IPS DF 6.9 (cell line): ENCODE measurements around the gene CAPN12.

ENCODE experiments used
- DNase-seq: peaks from one replicate; pipeline ENCODE4 v3.0.0-alpha.2; 2013; ENCODE audit warnings: low read depth, low spot score
- H3K27ac ChIP-seq: one replicate; pipeline ENCODE4 v1.5.1; 2013; ENCODE audit warnings: low read length, control low read depth
- H3K27me3 ChIP-seq: 2 replicates; pipeline ENCODE4 v1.6.1; 2013; ENCODE audit warnings: mild to moderate bottlenecking, low read length; ENCODE audit not compliant: control insufficient read depth, insufficient read depth
- H3K36me3 ChIP-seq: 2 replicates; pipeline ENCODE4 v1.6.1; 2013; ENCODE audit warnings: low read length; ENCODE audit not compliant: control insufficient read depth, insufficient read depth
- H3K4me1 ChIP-seq: 2 replicates; pipeline ENCODE4 v1.6.1; 2013; ENCODE audit warnings: low read length; ENCODE audit not compliant: control insufficient read depth, insufficient read depth
- H3K4me3 ChIP-seq: 2 replicates; pipeline ENCODE4 v1.5.1; 2013; ENCODE audit warnings: mild to moderate bottlenecking, low read length
- H3K9me3 ChIP-seq: 2 replicates; pipeline ENCODE4 v1.6.1; 2013; ENCODE audit warnings: low read length, inconsistent platforms; ENCODE audit not compliant: control insufficient read depth, insufficient read depth
- WGBS: extraction: QIAGEN DNeasy Blood & Tissue Kit; methylation state at CpG from one replicate; pipeline ENCODE4 v1.1.7; 2013; ENCODE audit warnings: mixed read lengths, missing lambda C conversion rate; ENCODE audit not compliant: insufficient read length, insufficient coverage; 5-methylcytosine and 5-hydroxymethylcytosine counted together

Gene CAPN12

DNA sequence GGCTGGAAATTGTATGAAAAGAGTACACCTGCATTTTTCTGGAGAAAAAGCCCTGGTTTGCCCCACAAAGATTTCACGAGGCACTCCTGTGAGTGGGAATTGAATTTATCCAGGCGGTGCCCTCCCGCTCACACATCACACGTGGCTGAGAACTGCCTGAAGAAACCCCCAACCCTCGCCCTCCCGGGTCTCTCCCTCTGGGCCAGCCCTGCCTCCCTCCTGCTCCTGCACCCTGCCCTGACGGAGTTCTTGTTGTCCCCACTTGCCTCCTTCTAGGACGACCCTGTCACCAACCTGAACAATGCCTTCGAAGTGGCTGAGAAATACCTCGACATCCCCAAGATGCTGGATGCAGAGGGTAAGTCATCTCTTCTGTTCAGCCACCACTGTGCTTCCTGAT, 35.2 kb downstream of the CAPN12 start:
- DNase-seq, result no peak
- H3K4me3 ChIP-seq, result no peak overlapping the region
- no peak overlapping the region for H3K27ac ChIP-seq
- H3K36me3 ChIP-seq, result peaks cover 80% of the 10 kb centered on the region
- H3K27me3 ChIP-seq, result no peaks in the 10 kb centered on the region
- H3K9me3 ChIP-seq, result no peaks in the 10 kb centered on the region
- H3K4me1 ChIP-seq, result no peaks in the 10 kb centered on the region
- no CpG with 5 or more reads among the region's 10 CpGs for WGBS

DNA sequence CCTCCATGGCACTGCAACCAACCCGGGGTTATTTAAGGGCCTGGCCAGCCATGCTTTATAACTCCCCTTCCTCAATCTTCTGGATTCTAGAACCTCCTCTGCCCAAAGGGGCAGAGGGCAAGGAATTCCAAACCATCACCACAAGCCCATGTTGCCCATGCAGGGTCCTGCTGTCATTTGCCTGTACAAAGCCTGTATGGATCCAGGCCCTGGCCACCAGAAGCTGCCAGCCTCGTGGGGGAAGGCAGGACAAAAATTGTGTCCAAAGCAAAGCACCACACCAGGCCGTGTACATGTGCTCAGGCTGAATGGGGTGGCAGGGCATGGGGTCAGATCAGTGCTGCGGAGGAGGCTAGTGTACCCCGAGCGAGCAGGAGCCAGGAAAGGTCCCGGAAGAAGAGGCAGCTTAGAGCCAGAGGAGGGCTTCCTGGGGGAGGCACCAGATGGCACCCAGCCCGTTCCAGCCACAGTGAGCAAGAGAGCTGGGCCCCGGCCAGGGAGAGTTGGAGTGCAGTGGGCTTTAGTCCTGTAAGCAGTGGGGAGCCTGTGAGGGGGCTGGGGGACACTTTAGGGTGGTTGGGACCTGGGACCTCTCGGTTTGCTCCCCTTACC, 35.8 kb downstream of the CAPN12 start:
- no peak for DNase-seq
- Histone ChIP-seq H3K9me3 (no peaks in the 10 kb centered on the region), H3K27me3 (no peaks in the 10 kb centered on the region), H3K4me1 (no peaks in the 10 kb centered on the region), H3K4me3 (no peak overlapping the region), H3K27ac (no peak overlapping the region), H3K36me3 (peaks cover 86% of the 10 kb centered on the region)
- no CpG with 5 or more reads among the region's 10 CpGs for WGBS

DNA sequence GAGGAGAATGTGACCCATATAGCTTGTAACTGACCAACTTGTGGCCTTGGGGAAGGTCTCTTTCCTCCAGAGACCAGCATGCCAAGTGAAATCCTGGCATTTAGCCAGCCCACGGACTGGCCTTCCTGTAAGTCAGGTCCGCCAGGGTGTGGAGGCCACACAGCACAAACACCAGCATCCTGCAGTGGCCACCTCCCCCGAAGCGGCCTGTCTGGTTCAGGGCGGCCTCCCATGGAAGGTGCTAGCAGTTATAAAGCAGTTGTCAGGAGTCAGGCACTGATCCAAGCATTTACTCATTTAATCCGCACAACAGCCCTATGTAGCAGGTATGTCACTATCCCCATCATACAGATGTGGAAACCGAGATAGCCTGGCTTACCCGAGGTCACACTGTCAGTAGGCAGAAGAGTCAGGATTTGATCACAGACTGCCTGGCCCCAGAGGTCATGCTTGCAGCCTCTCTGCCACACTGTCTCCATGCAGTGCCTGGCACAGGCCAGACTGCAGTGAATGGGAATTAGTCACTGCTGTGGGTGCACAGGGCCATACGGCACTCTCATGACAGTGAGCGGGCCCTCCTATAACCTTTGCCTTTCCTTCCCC, 36.7 kb downstream of the CAPN12 start:
- H3K9me3 ChIP-seq, result no peaks in the 10 kb centered on the region
- no peak overlapping the region for H3K4me3 ChIP-seq
- DNase-seq, result no peak
- H3K27me3 ChIP-seq, result no peaks in the 10 kb centered on the region
- peaks cover 81% of the 10 kb centered on the region for H3K36me3 ChIP-seq
- no peak overlapping the region for H3K27ac ChIP-seq
- H3K4me1 ChIP-seq, result no peaks in the 10 kb centered on the region
- no CpG with 5 or more reads among the region's 10 CpGs for WGBS

DNA sequence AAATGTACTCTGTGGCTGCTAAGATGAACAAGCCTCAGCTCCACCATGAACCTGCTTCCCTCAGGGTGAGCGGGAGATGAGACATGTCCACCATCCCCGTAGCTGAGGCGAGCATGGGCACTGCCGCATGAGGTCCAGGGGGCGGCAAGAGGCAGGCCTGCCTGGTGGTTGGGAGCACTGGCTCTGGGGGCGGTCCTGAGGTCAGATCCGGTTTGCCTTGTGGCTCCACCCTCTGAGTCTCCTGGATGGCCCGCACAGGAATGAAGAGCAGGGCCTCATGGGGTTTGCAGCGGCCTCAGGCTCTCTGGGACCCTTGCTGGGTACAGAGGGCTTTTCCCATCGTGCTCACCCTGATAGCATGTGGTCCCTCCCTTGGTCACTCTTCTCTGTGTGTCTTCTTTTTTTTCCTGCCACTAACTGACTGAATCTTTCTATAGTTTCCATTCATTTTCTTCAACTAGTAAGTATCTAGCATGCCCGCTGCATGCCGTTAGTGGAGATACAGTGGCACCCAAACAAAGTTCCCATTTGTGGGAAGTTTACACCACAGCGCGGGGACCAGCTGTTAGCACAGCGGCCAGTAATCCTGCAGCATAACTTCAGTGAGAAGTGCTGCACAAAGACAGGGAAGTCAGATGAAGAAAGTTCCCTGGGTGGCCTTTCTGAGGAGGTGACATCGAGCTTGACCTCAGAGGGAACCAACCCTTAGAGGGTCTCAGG, 37.3 kb downstream of the CAPN12 start:
- no peak for DNase-seq
- Histone ChIP-seq H3K36me3 (peaks cover 81% of the 10 kb centered on the region), H3K4me3 (no peak overlapping the region), H3K9me3 (no peaks in the 10 kb centered on the region), H3K27me3 (no peaks in the 10 kb centered on the region), H3K27ac (no peak overlapping the region), H3K4me1 (no peaks in the 10 kb centered on the region)
- WGBS, result no CpG with 5 or more reads among the region's 16 CpGs

DNA sequence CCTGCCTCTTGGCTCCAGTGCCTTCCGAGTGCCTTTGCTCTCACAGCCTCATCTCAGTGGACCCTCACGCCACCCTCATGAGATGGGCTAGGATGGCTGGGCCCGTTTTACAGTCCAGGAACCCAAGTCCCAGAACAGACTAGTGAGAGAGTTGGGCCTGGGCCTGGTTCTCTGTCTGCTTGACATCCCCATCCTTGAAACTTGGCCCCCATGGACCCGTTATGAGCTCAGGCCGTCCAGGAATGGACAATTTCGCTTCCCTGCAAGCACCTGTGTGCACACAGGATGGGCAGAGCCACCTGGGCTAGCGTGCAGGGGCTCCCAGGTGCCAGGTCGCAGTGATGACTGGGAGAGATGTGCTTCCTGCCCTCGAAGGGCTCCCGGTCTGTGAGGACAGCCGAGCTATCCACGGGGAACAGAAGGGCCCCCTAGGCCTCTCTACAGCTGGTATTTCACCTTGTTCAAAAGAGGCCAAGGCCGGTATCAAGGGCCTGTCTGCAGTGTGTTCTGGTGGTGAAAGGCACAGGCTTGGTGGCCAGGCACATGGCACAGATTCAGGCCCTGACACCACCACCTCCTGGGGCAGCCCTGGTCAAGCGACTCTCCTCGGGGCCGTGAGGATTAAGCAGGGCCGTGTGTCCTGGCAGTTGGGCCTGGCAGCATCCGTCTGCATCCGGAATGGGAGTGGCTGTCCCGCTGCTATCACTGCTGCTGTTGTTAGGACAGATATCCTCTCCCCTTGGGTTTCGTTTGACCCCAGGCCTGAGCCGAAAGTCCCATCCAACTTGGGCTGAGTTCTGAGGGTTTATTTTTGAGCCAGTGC, 38.9 kb downstream of the CAPN12 start:
- Histone ChIP-seq H3K9me3 (no peaks in the 10 kb centered on the region), H3K4me1 (no peaks in the 10 kb centered on the region), H3K4me3 (no peak overlapping the region), H3K27ac (no peak overlapping the region), H3K27me3 (no peaks in the 10 kb centered on the region), H3K36me3 (peaks cover 68% of the 10 kb centered on the region)
- WGBS, result no CpG with 5 or more reads among the region's 22 CpGs
- no peak for DNase-seq

DNA sequence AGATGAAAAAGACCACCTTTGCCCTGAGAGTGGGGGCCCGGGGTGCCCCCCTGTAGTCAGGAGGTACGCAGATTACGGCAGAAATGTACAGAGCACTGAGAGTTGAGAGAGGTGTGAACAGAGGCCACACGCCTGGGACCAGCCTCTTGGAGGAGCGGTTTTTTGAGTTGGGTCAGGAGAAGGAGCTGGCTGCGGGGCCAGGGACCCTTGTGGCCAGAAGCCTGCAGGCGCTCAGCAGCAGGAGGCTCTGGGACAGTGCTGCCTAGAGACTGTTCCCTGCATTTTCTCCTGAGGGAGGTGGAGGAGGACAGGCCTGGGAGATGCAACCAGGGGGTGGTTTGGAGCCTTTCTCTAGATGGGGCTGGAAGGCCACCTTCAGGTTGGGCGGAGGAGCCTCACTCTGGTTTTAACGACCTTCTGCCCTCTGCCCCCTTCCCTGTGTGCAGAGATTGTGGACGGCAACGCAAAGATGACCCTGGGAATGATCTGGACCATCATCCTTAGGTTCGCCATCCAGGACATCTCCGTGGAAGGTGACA, 39.7 kb downstream of the CAPN12 start:
- no peak for DNase-seq
- H3K4me1 ChIP-seq, result no peaks in the 10 kb centered on the region
- no peaks in the 10 kb centered on the region for H3K9me3 ChIP-seq
- H3K27ac ChIP-seq, result no peak overlapping the region
- no peaks in the 10 kb centered on the region for H3K27me3 ChIP-seq
- WGBS, result no CpG with 5 or more reads among the region's 13 CpGs
- H3K36me3 ChIP-seq, result peaks cover 62% of the 10 kb centered on the region
- no peak overlapping the region for H3K4me3 ChIP-seq

DNA sequence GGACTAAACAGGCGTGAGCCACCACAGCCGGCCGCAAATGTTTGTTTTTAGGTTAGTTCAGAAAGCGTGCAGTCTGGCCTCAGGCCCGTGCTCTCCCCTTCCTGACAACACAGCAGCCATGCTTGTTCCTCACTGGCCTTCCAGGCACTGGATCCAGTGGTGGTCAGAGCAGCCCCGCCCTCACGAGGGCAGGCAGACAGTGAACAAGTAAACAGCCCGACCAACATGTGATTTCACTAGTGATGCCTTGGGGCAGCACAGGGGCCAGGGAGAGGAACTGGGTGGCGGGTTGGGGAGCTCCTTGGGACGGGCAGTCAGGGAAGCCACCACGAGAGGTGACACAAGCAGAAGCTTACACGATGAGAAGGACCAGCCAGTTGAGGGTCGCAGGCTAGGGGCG, 40.8 kb downstream of the CAPN12 start:
- Histone ChIP-seq H3K36me3 (peaks cover 55% of the 10 kb centered on the region), H3K4me1 (no peaks in the 10 kb centered on the region; the same call in 1 of the 2 replicates)
- no CpG with 5 or more reads among the region's 14 CpGs for WGBS

DNA sequence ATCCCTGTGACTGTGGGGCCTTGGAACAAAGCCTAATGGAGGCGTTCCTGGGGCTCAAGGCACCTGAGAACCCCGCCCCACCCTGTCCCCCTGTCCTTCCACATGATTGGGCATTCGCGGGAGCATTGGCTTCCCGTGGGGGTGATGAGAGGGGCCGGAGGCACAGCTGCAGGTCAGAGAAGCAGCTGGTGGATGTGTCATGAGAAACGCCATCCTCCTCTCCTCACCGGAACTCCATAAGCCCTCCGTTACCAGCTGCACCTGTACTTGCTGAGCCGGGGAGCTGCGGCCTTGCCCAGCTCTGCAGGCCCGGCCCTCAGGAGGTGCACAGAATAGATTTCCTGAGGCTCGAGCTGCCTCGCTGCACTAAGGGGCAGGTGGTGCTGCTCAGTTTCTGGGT, 42.0 kb downstream of the CAPN12 start:
- WGBS, result no CpG with 5 or more reads among the region's 14 CpGs
- peaks cover 7% of the 10 kb centered on the region for H3K4me1 ChIP-seq
- H3K27me3 ChIP-seq, result no peaks in the 10 kb centered on the region
- H3K27ac ChIP-seq, result no peak overlapping the region
- no peak overlapping the region for H3K4me3 ChIP-seq
- peaks cover 46% of the 10 kb centered on the region for H3K36me3 ChIP-seq
- DNase-seq, result no peak
- H3K9me3 ChIP-seq, result no peaks in the 10 kb centered on the region

More for the DNA sequence above, 40.8 kb downstream of the CAPN12 start:
- Histone ChIP-seq H3K9me3 (no peaks in the 10 kb centered on the region), H3K4me3 (no peak overlapping the region), H3K27me3 (no peaks in the 10 kb centered on the region), H3K27ac (no peak overlapping the region)
- no peak for DNase-seq

DNA sequence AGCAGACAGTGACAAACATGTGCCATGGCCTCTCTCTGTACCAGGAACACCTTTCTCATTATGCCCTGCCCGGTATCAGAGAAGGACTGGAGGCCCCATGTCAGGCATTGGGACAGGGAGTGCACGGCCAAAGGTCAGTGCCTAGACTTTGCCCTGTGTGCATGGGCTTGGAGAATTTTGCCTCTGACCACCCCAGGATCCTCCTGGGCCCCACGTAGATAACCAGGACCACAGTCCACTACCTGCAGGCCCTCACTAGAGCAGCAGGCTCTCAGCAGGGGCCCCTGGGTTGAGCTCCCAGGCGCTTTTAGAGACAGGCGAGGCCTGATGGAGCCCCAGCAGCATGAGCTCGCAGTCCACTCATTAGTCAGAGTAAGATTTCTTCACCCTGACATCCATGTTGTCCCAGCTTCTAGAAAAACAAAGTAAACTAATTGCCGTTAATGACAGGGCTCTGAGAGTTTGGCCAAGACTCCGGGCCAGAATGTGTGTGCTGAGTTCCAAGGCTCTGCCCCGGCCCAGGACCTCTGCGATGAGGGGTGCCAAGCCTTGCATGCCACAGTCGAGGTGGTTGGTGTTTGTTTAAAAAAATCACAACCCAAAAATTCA, 42.7 kb downstream of the CAPN12 start:
- Histone ChIP-seq H3K4me3 (no peak overlapping the region), H3K36me3 (peaks cover 41% of the 10 kb centered on the region)
- WGBS, result no CpG with 5 or more reads among the region's 11 CpGs

More for the DNA sequence above, 42.7 kb downstream of the CAPN12 start:
- Histone ChIP-seq H3K27ac (no peak overlapping the region), H3K9me3 (no peaks in the 10 kb centered on the region), H3K27me3 (no peaks in the 10 kb centered on the region), H3K4me1 (peaks cover 7% of the 10 kb centered on the region)
- no peak for DNase-seq
